Measurements from ENCODE around the gene C1orf35. TPM values are rescaled to one million over a fixed set of nuclear protein-coding genes. Genes with fewer than 3 reads are reported as not detected.

Gene C1orf35
- total and polyA plus RNA-seq, 4 experiments from 2014 or later, result 16.4 to 30.7 (median 24.2) TPM

- Histone ChIP-seq H3K36me3 (ENCODE audit: insufficient read depth, low read length) (peaks cover 36% of the 10 kb centered on the region), H3K27ac (ENCODE audit: low read depth, low read length) (no peak within 1 kb of the TSS), H3K9me3 (ENCODE audit: control insufficient read depth in 1 of 2, low read length in 2 of 2) (no peaks in the 10 kb centered on the region), H3K4me3 (ENCODE audit: low read length in 2 of 2) (no peak within 1 kb of the TSS), H3K4me1 (ENCODE audit: insufficient read depth, low read length) (peaks cover 10% of the 10 kb centered on the region), H3K27me3 (ENCODE audit: insufficient read depth, low read length) (no peaks in the 10 kb centered on the region)
- H3K9me3 Mint-ChIP-seq, result no peaks in the 10 kb centered on the region
- no peaks in the 10 kb centered on the region for H3K27me3 Mint-ChIP-seq
- DNase-seq, result peak in 1 of 5 donors; percentile 28
- CTCF ChIA-PET (ENCODE audit: partially characterized antibody), result no interaction called here
- no peak within 1 kb of the TSS for H3K4me3 Mint-ChIP-seq
- H3K4me1 Mint-ChIP-seq, result peaks cover 0 to 9% (median 3%) of the 10 kb centered on the region in 4 donors
- peaks cover 0 to 8% of the 10 kb centered on the region in 2 donors for H3K36me3 Mint-ChIP-seq
- intact Hi-C loops (cut with micrococcal nuclease), result no loop called here
- POLR2A ChIA-PET (ENCODE audit: partially characterized antibody), result interaction anchor here (1.3 to 2.0 kb wide), 2 partner anchors 9 to 15 kb away, joined by 5 to 7 read pairs; partner anchors contain the start of gene GUK1
- peak within 1 kb of the TSS in 1 of 7 donors; percentile 35 for H3K27ac Mint-ChIP-seq
Measured at GRCh38 chr1:228149406-228150119, 46.4 kb upstream of the C1orf35 start, which contains the start of gene GJC2. Gene GJC2 (plus strand): TSS chr1:228149930. CDS start chr1:228157759, 7,829 bp downstream.

- no peak for DNase-seq
Measured at GRCh38 chr1:228148935-228149405, 45.8 kb upstream of the C1orf35 start.

GRCh38 chr1:228148196-228148861, 45.2 kb upstream of the C1orf35 start:
- POLR2A ChIA-PET (ENCODE audit: partially characterized antibody), result interaction anchor here (2.0 kb wide), 1 partner anchor 16 kb away, joined by 7 read pairs; no protein-coding TSS in a partner anchor
- H3K36me3 ChIP-seq (ENCODE audit: insufficient read depth, low read length), result peaks cover 38% of the 10 kb centered on the region
- H3K27ac ChIP-seq (ENCODE audit: low read depth, low read length), result no peak overlapping the region
- CTCF ChIA-PET (ENCODE audit: partially characterized antibody), result no interaction called here
- no peak overlapping the region for H3K4me3 ChIP-seq (ENCODE audit: low read length in 2 of 2)
- H3K36me3 Mint-ChIP-seq, result peaks cover 0 to 15% of the 10 kb centered on the region in 2 donors
- H3K4me3 Mint-ChIP-seq, result no peak overlapping the region
- no peak overlapping the region for H3K27ac Mint-ChIP-seq
- no peaks in the 10 kb centered on the region for H3K27me3 ChIP-seq (ENCODE audit: insufficient read depth, low read length)
- no peaks in the 10 kb centered on the region for H3K9me3 ChIP-seq (ENCODE audit: control insufficient read depth in 1 of 2, low read length in 2 of 2)
- no peaks in the 10 kb centered on the region for H3K27me3 Mint-ChIP-seq
- peak in 1 of 5 donors; percentile 22 for DNase-seq
- H3K4me1 ChIP-seq (ENCODE audit: insufficient read depth, low read length), result peaks cover 23% of the 10 kb centered on the region
- H3K9me3 Mint-ChIP-seq, result no peaks in the 10 kb centered on the region
- H3K4me1 Mint-ChIP-seq, result peaks cover 8 to 21% (median 11%) of the 10 kb centered on the region in 4 donors
- intact Hi-C loops (cut with micrococcal nuclease), result no loop called here

More at GRCh38 chr1:228148935-228149405, 45.8 kb upstream of the C1orf35 start:
- Histone ChIP-seq H3K4me3 (ENCODE audit: low read length in 2 of 2) (no peak overlapping the region), H3K27ac (ENCODE audit: low read depth, low read length) (no peak overlapping the region), H3K4me1 (ENCODE audit: insufficient read depth, low read length) (peaks cover 16% of the 10 kb centered on the region), H3K36me3 (ENCODE audit: insufficient read depth, low read length) (peaks cover 36% of the 10 kb centered on the region), H3K27me3 (ENCODE audit: insufficient read depth, low read length) (no peaks in the 10 kb centered on the region), H3K9me3 (ENCODE audit: control insufficient read depth in 1 of 2, low read length in 2 of 2) (no peaks in the 10 kb centered on the region)
- Mint-ChIP-seq H3K36me3 (peaks cover 0 to 9% of the 10 kb centered on the region in 2 donors), H3K27me3 (no peaks in the 10 kb centered on the region), H3K4me3 (no peak overlapping the region), H3K27ac (no peak overlapping the region), H3K4me1 (peaks cover 1 to 14% (median 5%) of the 10 kb centered on the region in 4 donors), H3K9me3 (no peaks in the 10 kb centered on the region)
- intact Hi-C loops (cut with micrococcal nuclease), result no loop called here
- POLR2A ChIA-PET (ENCODE audit: partially characterized antibody), result interaction anchor here (1.3 to 2.0 kb wide), 2 partner anchors 8 to 16 kb away, joined by 5 to 7 read pairs; partner anchors contain the start of gene GUK1
- CTCF ChIA-PET (ENCODE audit: partially characterized antibody), result no interaction called here

DNA sequence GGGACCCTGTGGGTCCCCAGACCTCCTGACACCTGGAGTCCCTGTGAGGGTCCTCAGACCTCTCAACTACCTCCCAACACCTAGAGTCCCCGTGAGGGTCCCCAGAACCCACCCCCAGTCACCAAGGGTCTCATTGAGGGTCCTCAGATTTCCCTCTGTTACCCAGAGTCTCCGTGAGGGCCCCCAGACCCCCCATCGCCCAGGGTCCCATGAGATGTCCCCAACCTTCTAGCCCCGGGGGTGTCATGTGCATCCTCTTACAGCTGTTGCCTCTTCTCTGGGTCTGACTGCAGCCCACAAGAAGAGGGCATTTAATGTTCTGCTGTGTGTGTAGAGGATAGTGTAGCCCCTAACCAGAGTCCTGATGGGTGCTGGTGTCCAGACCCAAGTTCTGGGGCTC, 44.6 kb upstream of the C1orf35 start:
- Histone ChIP-seq H3K9me3 (ENCODE audit: control insufficient read depth in 1 of 2, low read length in 2 of 2) (no peaks in the 10 kb centered on the region), H3K27me3 (ENCODE audit: insufficient read depth, low read length) (no peaks in the 10 kb centered on the region), H3K36me3 (ENCODE audit: insufficient read depth, low read length) (peaks cover 40% of the 10 kb centered on the region), H3K27ac (ENCODE audit: low read depth, low read length) (no peak overlapping the region), H3K4me3 (ENCODE audit: low read length in 2 of 2) (no peak overlapping the region), H3K4me1 (ENCODE audit: insufficient read depth, low read length) (peaks cover 28% of the 10 kb centered on the region)
- no peak overlapping the region for H3K4me3 Mint-ChIP-seq
- H3K27ac Mint-ChIP-seq, result peak overlapping the region in 1 of 7 donors; percentile 2
- intact Hi-C loops (cut with micrococcal nuclease), result no loop called here
- H3K4me1 Mint-ChIP-seq, result peaks cover 10 to 26% (median 16%) of the 10 kb centered on the region in 4 donors
- H3K36me3 Mint-ChIP-seq, result peaks cover 0 to 16% of the 10 kb centered on the region in 2 donors
- POLR2A ChIA-PET (ENCODE audit: partially characterized antibody), result interaction anchor here (2.0 kb wide), 1 partner anchor 17 kb away, joined by 7 read pairs; no protein-coding TSS in a partner anchor
- CTCF ChIA-PET (ENCODE audit: partially characterized antibody), result no interaction called here
- H3K27me3 Mint-ChIP-seq, result no peaks in the 10 kb centered on the region
- no peaks in the 10 kb centered on the region for H3K9me3 Mint-ChIP-seq
- DNase-seq, result no peak

- Histone ChIP-seq H3K4me1 (ENCODE audit: insufficient read depth, low read length) (peaks cover 34% of the 10 kb centered on the region), H3K9me3 (ENCODE audit: control insufficient read depth in 1 of 2, low read length in 2 of 2) (no peaks in the 10 kb centered on the region), H3K27ac (ENCODE audit: low read depth, low read length) (no peak overlapping the region), H3K36me3 (ENCODE audit: insufficient read depth, low read length) (peaks cover 40% of the 10 kb centered on the region), H3K27me3 (ENCODE audit: insufficient read depth, low read length) (no peaks in the 10 kb centered on the region), H3K4me3 (ENCODE audit: low read length in 2 of 2) (no peak overlapping the region)
- DNase-seq, result no peak
- no peak overlapping the region for H3K4me3 Mint-ChIP-seq
- CTCF ChIA-PET (ENCODE audit: partially characterized antibody), result interaction anchor here (0.6 kb wide), 1 partner anchor 20 kb away, joined by 3 read pairs; no protein-coding TSS in a partner anchor
- H3K4me1 Mint-ChIP-seq, result peaks cover 13 to 32% (median 21%) of the 10 kb centered on the region in 4 donors
- H3K36me3 Mint-ChIP-seq, result peaks cover 0 to 16% of the 10 kb centered on the region in 2 donors
- H3K27ac Mint-ChIP-seq, result peak overlapping the region in 2 of 7 donors; percentile 2 to 10
- intact Hi-C loops (cut with micrococcal nuclease), result no loop called here
- POLR2A ChIA-PET (ENCODE audit: partially characterized antibody), result interaction anchor here (2.0 kb wide), 1 partner anchor 18 kb away, joined by 7 read pairs; no protein-coding TSS in a partner anchor
- H3K27me3 Mint-ChIP-seq, result no peaks in the 10 kb centered on the region
- H3K9me3 Mint-ChIP-seq, result no peaks in the 10 kb centered on the region
Measured at GRCh38 chr1:228147151-228147693, 44.1 kb upstream of the C1orf35 start.

DNA sequence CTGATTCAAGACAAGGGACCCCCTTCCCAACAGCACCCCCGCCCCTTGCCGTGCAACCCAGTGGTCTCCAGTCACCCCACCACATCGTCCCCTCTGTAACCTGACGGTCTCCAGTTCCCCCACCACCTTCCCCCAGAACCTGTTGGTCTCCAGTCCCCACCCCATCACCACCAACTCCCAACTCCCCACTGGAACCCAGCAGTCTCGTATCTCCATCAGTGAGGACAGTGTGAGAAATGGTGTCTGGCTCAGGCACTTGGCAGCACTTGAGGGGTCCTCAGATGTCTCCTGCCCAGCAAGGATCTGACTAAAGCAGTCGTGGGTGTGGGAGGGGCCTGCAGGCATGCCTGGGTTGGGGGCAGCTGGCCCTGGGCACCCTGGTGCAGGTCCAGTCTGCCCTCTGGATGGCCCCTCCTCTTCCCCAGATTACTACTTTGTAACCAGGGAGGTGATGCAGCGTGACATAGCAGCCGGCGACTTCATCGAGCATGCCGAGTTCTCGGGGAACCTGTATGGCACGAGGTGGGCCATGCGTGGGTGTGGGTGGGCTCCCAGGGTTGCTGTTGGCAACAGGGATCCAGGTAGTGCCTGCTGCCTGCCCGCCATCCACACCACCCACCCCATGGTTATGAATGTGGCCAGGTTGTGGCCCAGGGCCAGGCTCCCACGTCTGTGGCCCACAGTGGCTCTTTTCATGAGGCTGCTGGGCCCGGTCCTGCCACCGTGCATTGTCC, 43.5 kb upstream of the C1orf35 start:
- peaks cover 0 to 16% of the 10 kb centered on the region in 2 donors for H3K36me3 Mint-ChIP-seq
- H3K27ac ChIP-seq (ENCODE audit: low read depth, low read length), result no peak overlapping the region
- peaks cover 40% of the 10 kb centered on the region for H3K36me3 ChIP-seq (ENCODE audit: insufficient read depth, low read length)
- intact Hi-C loops (cut with micrococcal nuclease), result no loop called here
- no peaks in the 10 kb centered on the region for H3K9me3 ChIP-seq (ENCODE audit: control insufficient read depth in 1 of 2, low read length in 2 of 2)
- POLR2A ChIA-PET (ENCODE audit: partially characterized antibody), result no interaction called here
- H3K9me3 Mint-ChIP-seq, result no peaks in the 10 kb centered on the region
- no peak overlapping the region for H3K4me3 ChIP-seq (ENCODE audit: low read length in 2 of 2)
- H3K4me1 Mint-ChIP-seq, result peaks cover 13 to 38% (median 25%) of the 10 kb centered on the region in 4 donors
- no peak for DNase-seq
- H3K27me3 ChIP-seq (ENCODE audit: insufficient read depth, low read length), result no peaks in the 10 kb centered on the region
- CTCF ChIA-PET (ENCODE audit: partially characterized antibody), result interaction anchor here (0.6 kb wide), 1 partner anchor 21 kb away, joined by 3 read pairs; no protein-coding TSS in a partner anchor
- peaks cover 40% of the 10 kb centered on the region for H3K4me1 ChIP-seq (ENCODE audit: insufficient read depth, low read length)
- H3K4me3 Mint-ChIP-seq, result peak overlapping the region in 1 of 8 donors; percentile 29
- H3K27me3 Mint-ChIP-seq, result no peaks in the 10 kb centered on the region
- no peak overlapping the region for H3K27ac Mint-ChIP-seq
